Measurements from ENCODE around the gene COPG1.

COPG1 gene

GRCh38 chr3:129325383-129325782 is 76.0 kb downstream of the COPG1 start:
- H3K9me3 ChIP-seq (ENCODE audit: control insufficient read depth in 2 of 2, low read length in 2 of 2) = no peaks in the 10 kb centered on the region
- peaks cover 0 to 4% of the 10 kb centered on the region in 2 donors for H3K27me3 ChIP-seq (ENCODE audit: control insufficient read depth in 1 of 2, insufficient read depth in 2 of 2, low read length in 2 of 2)
- H3K36me3 ChIP-seq (ENCODE audit: control insufficient read depth in 2 of 2, insufficient read depth in 2 of 2, low read length in 2 of 2) = peaks cover 4 to 10% of the 10 kb centered on the region in 2 donors
- H3K4me3 ChIP-seq (ENCODE audit: low read length in 2 of 2) = no peak overlapping the region
- no peak overlapping the region for H3K9ac ChIP-seq (ENCODE audit: low read length in 2 of 2)
- H3K27ac ChIP-seq (ENCODE audit: low read length) = no peak overlapping the region
- H3K4me1 ChIP-seq (ENCODE audit: control insufficient read depth, insufficient read depth, low read length) = no peaks in the 10 kb centered on the region

DNA sequence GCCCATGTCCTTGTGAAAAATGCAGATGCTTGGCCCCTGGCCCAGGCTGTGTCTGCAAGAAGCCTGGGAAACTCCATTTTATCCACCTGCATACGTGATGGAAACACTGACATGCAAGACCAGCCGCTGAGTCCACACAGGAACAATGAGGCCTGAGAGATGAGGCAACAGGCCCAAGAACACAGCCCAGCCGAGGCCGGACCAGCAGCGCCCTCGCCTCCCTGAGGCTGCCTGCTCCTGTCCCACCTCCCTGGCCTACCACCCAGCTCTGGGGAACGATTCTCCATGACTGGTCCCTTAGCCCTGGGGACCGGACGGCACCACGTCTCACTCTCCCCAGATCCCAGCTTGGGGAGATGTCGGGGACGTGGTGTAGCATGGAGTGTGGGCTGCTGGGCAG is 76.7 kb downstream of the COPG1 start:
- Histone ChIP-seq H3K9ac (ENCODE audit: low read length in 2 of 2) (no peak overlapping the region), H3K27ac (ENCODE audit: low read length) (no peak overlapping the region), H3K4me1 (ENCODE audit: control insufficient read depth, insufficient read depth, low read length) (no peaks in the 10 kb centered on the region), H3K9me3 (ENCODE audit: control insufficient read depth in 2 of 2, low read length in 2 of 2) (no peaks in the 10 kb centered on the region), H3K36me3 (ENCODE audit: control insufficient read depth in 2 of 2, insufficient read depth in 2 of 2, low read length in 2 of 2) (peaks cover 3 to 5% of the 10 kb centered on the region in 2 donors), H3K27me3 (ENCODE audit: control insufficient read depth in 1 of 2, insufficient read depth in 2 of 2, low read length in 2 of 2) (peaks cover 0 to 4% of the 10 kb centered on the region in 2 donors), H3K4me3 (ENCODE audit: low read length in 2 of 2) (no peak overlapping the region)

GRCh38 chr3:129326595-129326994 is 77.2 kb downstream of the COPG1 start:
- Histone ChIP-seq H3K4me1 (ENCODE audit: control insufficient read depth, insufficient read depth, low read length) (no peaks in the 10 kb centered on the region), H3K27me3 (ENCODE audit: control insufficient read depth in 1 of 2, insufficient read depth in 2 of 2, low read length in 2 of 2) (peaks cover 0 to 4% of the 10 kb centered on the region in 2 donors), H3K9ac (ENCODE audit: low read length in 2 of 2) (no peak overlapping the region), H3K9me3 (ENCODE audit: control insufficient read depth in 2 of 2, low read length in 2 of 2) (no peaks in the 10 kb centered on the region), H3K27ac (ENCODE audit: low read length) (no peak overlapping the region), H3K36me3 (ENCODE audit: control insufficient read depth in 2 of 2, insufficient read depth in 2 of 2, low read length in 2 of 2) (peaks cover 0 to 3% of the 10 kb centered on the region in 2 donors), H3K4me3 (ENCODE audit: low read length in 2 of 2) (no peak overlapping the region)
